Osteoblast (primary cell): ENCODE data around the gene FAF1. TPM values are rescaled to one million over a fixed set of nuclear protein-coding genes. Genes with fewer than 3 reads are reported as not detected.
"Not testable (repeated sequence)": the region's sequence is repeated elsewhere in the genome, so short reads cannot be mapped to it uniquely, and the experiment has no call there.

Experiments used
- DNase-seq: peaks from one replicate; pipeline ENCODE4 v3.0.0; 2011; ENCODE audit warnings: low spot score, mixed read lengths; ENCODE audit not compliant: insufficient read length; ENCODE audit errors: missing footprints
- H2AFZ ChIP-seq: 2 replicates; pipeline ENCODE4 v1.6.0; 2011; ENCODE audit warnings: mild to moderate bottlenecking, low read length
- H3K27ac ChIP-seq: 2 replicates; pipeline ENCODE4 v1.5.1; 2011; ENCODE audit warnings: mild to moderate bottlenecking, low read depth, low read length, moderate library complexity
- H3K27me3 ChIP-seq: 2 replicates; pipeline ENCODE4 v1.6.0; 2012; ENCODE audit warnings: mild to moderate bottlenecking, control low read depth, inconsistent platforms, low read length, moderate library complexity; ENCODE audit not compliant: insufficient read depth
- H3K36me3 ChIP-seq: 2 replicates; pipeline ENCODE4 v1.5.1; 2011; ENCODE audit warnings: mild to moderate bottlenecking, low read length, control low read depth, moderate library complexity; ENCODE audit not compliant: insufficient read depth
- H3K4me1 ChIP-seq: 2 replicates; pipeline ENCODE4 v1.5.1; 2011; ENCODE audit warnings: mild to moderate bottlenecking, low read length, control low read depth, moderate library complexity; ENCODE audit not compliant: insufficient read depth
- H3K4me2 ChIP-seq: 2 replicates; pipeline ENCODE4 v1.6.0; 2011; ENCODE audit warnings: mild to moderate bottlenecking, low read length; ENCODE audit not compliant: insufficient read depth
- H3K4me3 ChIP-seq: fragments of 200-600 bp; sonication (generic); 3 replicates; pipeline ENCODE4 v1.5.1; 2012; ENCODE audit warnings: mild to moderate bottlenecking, low read length, inconsistent platforms; ENCODE audit not compliant: insufficient read depth
- H3K79me2 ChIP-seq: 2 replicates; pipeline ENCODE4 v1.6.0; 2012; ENCODE audit warnings: mild to moderate bottlenecking, low read length, control low read depth, inconsistent platforms; ENCODE audit not compliant: insufficient read depth
- H3K9me3 ChIP-seq: 2 replicates; pipeline ENCODE4 v1.5.1; 2011; ENCODE audit warnings: low read depth, low read length, control low read depth
- H4K20me1 ChIP-seq: 2 replicates; pipeline ENCODE4 v1.6.0; 2012; ENCODE audit warnings: mild to moderate bottlenecking, low read length, control low read depth; ENCODE audit not compliant: insufficient read depth
- total RNA-seq: library from RNA; depleted of rRNA; stranded (reverse); fragments of >200 nt; gene quantifications from 2 replicates; pipeline ENCODE4 v1.2.3, GENCODE V29; 2012
- TF ChIP-seq, protein P1 (sequence below): IDR thresholded peaks from 2 replicates; pipeline ENCODE4 v1.5.1; 2011; ENCODE audit warnings: mild to moderate bottlenecking, low read depth, low read length, moderate library complexity; ENCODE audit errors: extremely low read depth

The FAF1 gene
- total RNA-seq, 1 donor = 40.5 TPM

DNA sequence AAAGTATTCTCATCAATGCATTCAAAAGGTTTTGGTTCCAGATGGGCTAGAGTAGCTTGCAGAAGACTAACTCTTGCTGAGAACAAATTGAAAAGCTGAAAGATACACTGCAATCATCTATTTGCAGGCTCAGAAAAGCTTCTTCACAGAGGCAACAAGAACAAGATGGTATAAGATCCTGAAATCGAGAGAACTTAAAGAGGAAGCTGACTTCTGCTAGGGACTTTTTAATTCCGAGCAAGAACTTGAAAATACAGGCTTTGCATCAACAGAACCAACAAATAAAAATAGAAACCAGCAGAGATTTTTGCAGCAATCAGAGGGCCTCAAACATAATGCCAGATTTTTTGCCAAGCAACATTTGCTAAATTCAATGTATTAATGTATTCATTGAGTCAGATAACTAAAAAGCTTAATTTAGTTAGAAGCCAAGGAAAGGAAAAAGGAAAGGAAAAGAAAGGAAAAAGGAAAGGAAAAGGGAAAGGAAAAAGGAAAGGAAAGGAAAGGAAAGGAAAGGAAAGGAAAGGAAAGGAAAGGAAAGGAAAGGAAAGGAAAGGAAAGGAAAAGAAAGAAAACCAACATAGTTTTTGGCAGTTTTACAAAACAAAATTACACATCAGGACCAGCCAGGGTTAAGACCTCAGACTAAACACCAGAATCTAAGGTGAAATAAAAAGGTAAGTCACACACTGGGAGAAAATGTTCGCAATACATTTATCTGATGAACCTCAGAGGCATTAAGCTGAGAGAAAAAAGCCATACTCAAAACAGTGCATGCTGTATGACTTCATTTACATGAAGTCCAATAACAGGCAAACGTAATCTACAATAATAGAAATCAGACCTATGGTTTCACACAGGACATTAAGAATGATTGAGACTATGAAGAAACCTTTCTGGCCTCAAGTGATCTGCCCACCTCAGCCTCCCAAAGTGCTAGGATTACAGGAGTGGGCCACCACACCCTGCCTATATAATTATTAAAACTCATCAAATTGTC, 42.6 kb downstream of the FAF1 start:
- Histone ChIP-seq H3K27me3 (no peaks in the 10 kb centered on the region), H3K79me2 (peaks cover 77% of the 10 kb centered on the region), H3K9me3 (no peaks in the 10 kb centered on the region), H3K4me3 (no peak overlapping the region), H3K4me1 (no peaks in the 10 kb centered on the region), H3K27ac (no peak overlapping the region), H3K36me3 (no peaks in the 10 kb centered on the region), H3K4me2 (no peak overlapping the region), H2AFZ (no peak overlapping the region), H4K20me1 (peaks cover 4% of the 10 kb centered on the region)
- DNase-seq = no peak
- TF ChIP-seq, protein P1, sequence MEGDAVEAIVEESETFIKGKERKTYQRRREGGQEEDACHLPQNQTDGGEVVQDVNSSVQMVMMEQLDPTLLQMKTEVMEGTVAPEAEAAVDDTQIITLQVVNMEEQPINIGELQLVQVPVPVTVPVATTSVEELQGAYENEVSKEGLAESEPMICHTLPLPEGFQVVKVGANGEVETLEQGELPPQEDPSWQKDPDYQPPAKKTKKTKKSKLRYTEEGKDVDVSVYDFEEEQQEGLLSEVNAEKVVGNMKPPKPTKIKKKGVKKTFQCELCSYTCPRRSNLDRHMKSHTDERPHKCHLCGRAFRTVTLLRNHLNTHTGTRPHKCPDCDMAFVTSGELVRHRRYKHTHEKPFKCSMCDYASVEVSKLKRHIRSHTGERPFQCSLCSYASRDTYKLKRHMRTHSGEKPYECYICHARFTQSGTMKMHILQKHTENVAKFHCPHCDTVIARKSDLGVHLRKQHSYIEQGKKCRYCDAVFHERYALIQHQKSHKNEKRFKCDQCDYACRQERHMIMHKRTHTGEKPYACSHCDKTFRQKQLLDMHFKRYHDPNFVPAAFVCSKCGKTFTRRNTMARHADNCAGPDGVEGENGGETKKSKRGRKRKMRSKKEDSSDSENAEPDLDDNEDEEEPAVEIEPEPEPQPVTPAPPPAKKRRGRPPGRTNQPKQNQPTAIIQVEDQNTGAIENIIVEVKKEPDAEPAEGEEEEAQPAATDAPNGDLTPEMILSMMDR = no peak

DNA sequence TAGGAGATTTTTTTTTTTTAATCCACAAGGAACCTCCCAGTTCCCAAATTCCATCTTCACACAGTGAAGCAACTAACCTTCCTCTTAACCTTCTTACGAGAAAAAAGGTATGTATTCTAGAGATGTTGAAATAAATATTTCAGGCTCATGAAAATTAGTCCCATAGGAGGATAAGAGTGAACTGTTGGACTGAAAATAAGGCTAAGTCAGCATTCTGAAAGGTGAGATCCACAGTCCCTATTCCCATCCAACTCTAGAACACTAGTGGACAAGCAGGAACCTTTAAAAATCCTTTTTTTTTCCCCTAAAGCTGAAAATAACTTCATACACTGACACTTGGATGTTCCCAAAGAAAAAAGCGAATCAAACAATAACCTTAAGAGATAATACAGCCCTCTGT, 44.4 kb downstream of the FAF1 start:
- DNase-seq = no peak
- H4K20me1 ChIP-seq = peaks cover 10% of the 10 kb centered on the region
- H2AFZ ChIP-seq = no peak overlapping the region
- TF ChIP-seq, protein P1 = no peak
- no peak overlapping the region for H3K4me2 ChIP-seq
- no peak overlapping the region for H3K4me3 ChIP-seq
- H3K27ac ChIP-seq = no peak overlapping the region
- H3K36me3 ChIP-seq = no peaks in the 10 kb centered on the region
- H3K9me3 ChIP-seq = no peaks in the 10 kb centered on the region
- peaks cover 72% of the 10 kb centered on the region for H3K79me2 ChIP-seq
- H3K27me3 ChIP-seq = no peaks in the 10 kb centered on the region
- H3K4me1 ChIP-seq = no peaks in the 10 kb centered on the region

DNA sequence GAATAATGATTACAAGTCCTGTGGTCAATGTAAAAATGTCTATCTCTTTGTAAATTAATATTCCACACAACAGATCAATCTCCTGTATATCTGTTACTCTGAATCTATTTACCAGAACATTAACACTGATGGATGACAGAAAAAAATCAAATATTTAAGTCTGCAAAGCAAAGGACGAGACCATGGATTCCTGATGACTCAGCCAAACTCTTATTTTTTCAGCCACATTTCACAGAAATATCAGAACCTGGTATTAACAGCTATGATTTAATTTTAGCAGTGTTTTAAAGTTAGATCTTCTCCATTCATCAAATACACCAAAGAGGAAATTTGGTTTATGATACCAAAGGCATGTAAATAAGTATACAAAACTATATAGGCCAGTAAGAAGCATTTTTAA, 46.1 kb downstream of the FAF1 start:
- Histone ChIP-seq H4K20me1 (peaks cover 10% of the 10 kb centered on the region), H3K4me3 (no peak overlapping the region), H3K79me2 (peaks cover 61% of the 10 kb centered on the region), H3K27ac (no peak overlapping the region), H3K4me2 (no peak overlapping the region), H3K9me3 (no peaks in the 10 kb centered on the region), H3K36me3 (no peaks in the 10 kb centered on the region), H2AFZ (no peak overlapping the region), H3K4me1 (no peaks in the 10 kb centered on the region), H3K27me3 (no peaks in the 10 kb centered on the region)
- DNase-seq = peak; percentile 31
- TF ChIP-seq, protein P1 = no peak

DNA sequence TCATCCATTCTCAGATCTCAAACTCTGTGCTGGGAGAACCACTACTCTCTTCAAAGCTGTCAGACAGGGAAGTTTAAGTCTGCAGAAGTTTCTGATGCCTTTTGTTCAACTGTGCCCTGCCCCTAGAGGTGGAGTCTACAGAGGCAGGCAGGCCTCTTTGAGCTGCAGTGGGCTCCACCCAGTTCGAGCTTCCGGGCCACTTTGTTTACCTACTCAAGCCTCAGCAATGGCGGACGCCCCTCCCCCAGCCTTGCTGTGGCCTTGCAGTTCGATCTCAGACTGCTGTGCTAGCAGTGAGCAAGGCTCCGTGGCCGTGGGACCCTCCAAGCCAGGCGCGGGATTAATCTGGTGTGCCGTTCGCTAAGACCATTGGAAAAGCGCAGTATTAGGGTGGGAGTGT, 49.7 kb downstream of the FAF1 start:
- H3K4me1 ChIP-seq, H4K20me1 ChIP-seq, H3K36me3 ChIP-seq, H3K27me3 ChIP-seq, DNase-seq, H3K4me3 ChIP-seq, H3K9me3 ChIP-seq, H3K4me2 ChIP-seq, H2AFZ ChIP-seq, H3K27ac ChIP-seq: not testable (repeated sequence)
- H3K79me2 ChIP-seq = peaks cover 37% of the 10 kb centered on the region

DNA sequence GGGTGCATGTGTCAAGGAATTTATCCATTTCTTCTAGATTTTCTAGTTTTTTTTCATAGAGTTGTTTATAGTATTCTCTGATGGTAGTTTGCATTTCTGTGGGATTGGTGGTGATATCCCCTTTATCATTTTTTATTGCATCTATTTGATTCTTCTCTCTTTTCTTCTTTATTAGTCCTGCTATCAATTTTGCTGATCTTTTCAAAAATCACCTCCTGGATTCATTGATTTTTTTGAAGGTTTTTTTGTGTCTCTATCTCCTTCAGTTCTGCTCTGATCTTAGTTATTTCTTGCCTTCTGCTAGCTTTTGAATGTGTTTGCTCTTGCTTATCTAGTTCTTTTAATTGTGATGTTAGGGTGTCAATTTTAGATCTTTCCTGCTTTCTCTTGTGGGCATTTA, 52.5 kb downstream of the FAF1 start:
- H3K4me2 ChIP-seq, H3K4me3 ChIP-seq, H4K20me1 ChIP-seq, H3K27ac ChIP-seq, H3K36me3 ChIP-seq, H2AFZ ChIP-seq, H3K27me3 ChIP-seq, H3K4me1 ChIP-seq, DNase-seq, H3K9me3 ChIP-seq: not testable (repeated sequence)
- peaks cover 22% of the 10 kb centered on the region for H3K79me2 ChIP-seq

DNA sequence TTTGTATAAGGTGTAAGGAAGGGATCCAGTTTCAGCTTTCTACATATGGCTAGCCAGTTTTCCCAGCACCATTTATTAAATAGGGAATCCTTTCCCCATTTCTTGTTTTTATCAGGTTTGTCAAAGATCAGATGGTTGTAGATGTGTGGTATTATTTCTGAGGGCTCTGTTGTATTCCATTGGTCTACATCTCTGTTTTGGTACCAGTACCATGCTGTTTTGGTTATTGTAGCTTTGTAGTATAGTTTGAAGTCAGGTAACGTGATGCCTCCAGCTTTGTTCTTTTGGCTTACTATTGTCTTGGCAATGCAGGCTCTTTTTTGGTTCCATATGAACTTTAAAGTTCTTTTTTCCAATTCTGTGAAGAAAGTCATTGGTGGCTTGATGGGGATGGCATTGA, 54.0 kb downstream of the FAF1 start:
- not testable (repeated sequence) for H3K27me3 ChIP-seq, H3K9me3 ChIP-seq, DNase-seq, H3K4me2 ChIP-seq, H3K27ac ChIP-seq, H3K4me1 ChIP-seq, H3K4me3 ChIP-seq, H3K36me3 ChIP-seq, H2AFZ ChIP-seq, H4K20me1 ChIP-seq
- peaks cover 13% of the 10 kb centered on the region for H3K79me2 ChIP-seq
